IPS-20b (cell line): ENCODE results near the gene XKR7.

Source experiments
- H3K27ac ChIP-seq: one replicate; pipeline ENCODE4 v1.5.1; 2013; ENCODE audit warnings: low read length
- H3K27me3 ChIP-seq: 2 replicates; pipeline ENCODE4 v1.6.1; 2013; ENCODE audit warnings: mild to moderate bottlenecking, low read length, inconsistent platforms; ENCODE audit not compliant: insufficient read depth
- H3K36me3 ChIP-seq: 2 replicates; pipeline ENCODE4 v1.6.1; 2013; ENCODE audit warnings: low read depth, mild to moderate bottlenecking, inconsistent platforms, low read length, moderate library complexity; ENCODE audit not compliant: insufficient read depth
- H3K4me1 ChIP-seq: 2 replicates; pipeline ENCODE4 v1.6.1; 2013; ENCODE audit warnings: mild to moderate bottlenecking, control low read depth, inconsistent platforms, low read length, moderate library complexity; ENCODE audit not compliant: insufficient read depth
- H3K4me3 ChIP-seq: 2 replicates; pipeline ENCODE4 v1.5.1; 2013; ENCODE audit warnings: mild to moderate bottlenecking, low read length, inconsistent platforms
- H3K9ac ChIP-seq: 2 replicates; pipeline ENCODE4 v1.6.1; 2013; ENCODE audit warnings: low read depth, mild to moderate bottlenecking, inconsistent platforms, low read length, moderate library complexity
- H3K9me3 ChIP-seq: 2 replicates; pipeline ENCODE4 v1.6.1; 2013; ENCODE audit warnings: mild to moderate bottlenecking, low read depth, low read length, inconsistent platforms; ENCODE audit not compliant: insufficient read depth

The XKR7 gene

GRCh38 chr20:31963889-31964288, 4.1 kb upstream of the XKR7 start:
- no peaks in the 10 kb centered on the region for H3K9me3 ChIP-seq
- peaks cover 8% of the 10 kb centered on the region; the same call in 1 of the 2 replicates for H3K4me1 ChIP-seq
- H3K36me3 ChIP-seq, result no peaks in the 10 kb centered on the region
- H3K9ac ChIP-seq, result no peak overlapping the region
- no peak overlapping the region for H3K4me3 ChIP-seq
- H3K27ac ChIP-seq, result no peak overlapping the region
- peaks cover 29% of the 10 kb centered on the region for H3K27me3 ChIP-seq

GRCh38 chr20:31966991-31967655, 828 bp upstream of the XKR7 start:
- Histone ChIP-seq H3K4me1 (peaks cover 13% of the 10 kb centered on the region; the same call in 1 of the 2 replicates), H3K36me3 (no peaks in the 10 kb centered on the region), H3K27me3 (peaks cover 57% of the 10 kb centered on the region), H3K4me3 (peak overlapping the region; percentile 74), H3K9ac (peak overlapping the region; percentile 26; the same call in 1 of the 2 replicates), H3K9me3 (no peaks in the 10 kb centered on the region), H3K27ac (no peak overlapping the region)

DNA sequence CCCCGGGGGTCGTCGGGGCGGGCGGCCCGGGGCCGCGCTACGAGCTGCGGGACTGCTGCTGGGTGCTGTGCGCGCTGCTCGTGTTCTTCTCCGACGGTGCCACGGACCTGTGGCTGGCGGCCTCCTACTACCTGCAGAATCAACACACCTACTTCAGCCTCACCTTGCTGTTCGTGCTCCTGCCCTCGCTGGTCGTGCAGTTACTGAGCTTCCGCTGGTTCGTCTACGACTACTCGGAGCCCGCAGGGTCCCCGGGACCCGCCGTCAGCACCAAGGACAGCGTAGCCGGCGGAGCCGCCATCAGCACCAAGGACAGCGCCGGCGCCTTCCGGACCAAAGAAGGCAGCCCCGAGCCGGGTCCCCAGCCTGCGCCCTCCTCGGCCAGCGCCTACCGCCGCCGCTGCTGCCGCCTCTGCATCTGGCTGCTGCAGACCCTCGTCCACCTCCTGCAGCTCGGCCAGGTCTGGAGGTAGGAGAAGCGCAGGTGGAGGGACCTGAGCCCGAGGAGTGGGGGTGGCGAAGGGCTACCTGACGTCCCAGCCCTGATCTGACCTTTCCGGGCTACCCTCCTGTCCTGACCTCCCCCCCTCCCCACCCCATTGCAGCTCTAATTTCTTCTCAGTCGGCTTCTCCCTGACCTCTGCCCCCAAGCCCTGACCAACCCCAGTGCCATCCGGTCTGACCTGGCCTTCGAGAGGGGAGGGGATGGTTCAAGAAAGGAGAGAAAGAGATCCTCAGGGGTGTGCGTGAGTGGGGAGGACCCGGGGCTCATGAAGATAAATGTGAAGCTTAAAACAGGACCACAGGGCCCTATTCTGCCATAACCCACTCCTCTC, 558 bp downstream of the XKR7 start:
- no peak overlapping the region for H3K9ac ChIP-seq
- peak overlapping the region; percentile 64 for H3K4me3 ChIP-seq
- no peaks in the 10 kb centered on the region for H3K36me3 ChIP-seq
- H3K9me3 ChIP-seq, result no peaks in the 10 kb centered on the region
- H3K27ac ChIP-seq, result no peak overlapping the region
- H3K4me1 ChIP-seq, result peaks cover 13% of the 10 kb centered on the region; the same call in 1 of the 2 replicates
- peaks cover 60% of the 10 kb centered on the region for H3K27me3 ChIP-seq

- Histone ChIP-seq H3K27me3 (peaks cover 52% of the 10 kb centered on the region), H3K9ac (no peak overlapping the region), H3K36me3 (no peaks in the 10 kb centered on the region), H3K4me1 (peaks cover 22% of the 10 kb centered on the region), H3K27ac (no peak overlapping the region), H3K9me3 (no peaks in the 10 kb centered on the region), H3K4me3 (no peak overlapping the region)
These were observed 2.0 kb downstream of the XKR7 start for GRCh38 chr20:31969991-31970390.

DNA sequence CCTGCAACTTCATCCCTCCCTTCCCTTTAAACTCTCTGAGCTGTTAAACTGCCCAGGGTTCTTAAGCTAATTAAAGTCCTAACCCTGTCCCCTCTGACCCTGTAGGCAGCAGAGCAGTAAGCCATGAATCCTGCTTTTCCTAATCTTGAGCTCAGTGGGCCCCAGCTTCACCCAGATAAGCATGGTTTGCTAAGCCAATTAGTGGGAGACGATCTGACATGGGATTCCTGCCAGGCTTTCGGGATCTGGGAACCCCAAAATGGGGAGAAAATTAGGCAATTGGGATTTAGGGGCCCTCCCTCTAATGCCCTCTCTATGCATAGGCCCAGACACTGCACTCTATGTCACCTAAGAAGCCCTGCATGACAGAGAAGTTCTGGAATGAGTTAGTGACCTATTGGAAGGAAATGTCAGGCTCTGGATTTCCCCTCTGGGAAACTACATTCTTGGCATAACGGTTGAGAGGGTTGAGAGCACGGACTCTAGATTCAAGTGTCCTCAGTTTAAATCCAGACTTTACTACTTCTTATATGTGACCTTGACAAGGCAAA, 4.6 kb downstream of the XKR7 start:
- Histone ChIP-seq H3K4me1 (peaks cover 19% of the 10 kb centered on the region), H3K27ac (no peak overlapping the region)

DNA sequence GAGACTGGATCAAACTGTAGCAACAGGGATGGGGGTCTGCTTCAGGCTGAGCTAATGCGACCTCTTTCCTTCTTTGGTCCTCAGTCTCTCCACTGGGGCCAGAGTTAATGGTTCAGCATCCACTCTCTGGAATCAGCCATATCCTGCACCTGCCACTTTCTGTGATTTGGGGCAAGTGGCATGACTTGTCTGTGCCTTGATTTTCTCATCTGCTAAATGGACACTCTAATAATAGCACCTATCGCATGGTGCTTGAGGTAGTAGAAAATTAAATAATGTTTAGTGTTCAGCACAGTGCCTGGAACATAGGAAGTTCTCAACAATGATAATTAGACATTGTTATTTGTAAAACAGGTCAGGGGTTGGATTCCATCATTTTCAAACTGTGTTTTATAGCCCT, 6.3 kb downstream of the XKR7 start:
- H3K4me3 ChIP-seq, result peak overlapping the region; percentile 42; the same call in 1 of the 2 replicates
- peak overlapping the region; percentile 79 for H3K27ac ChIP-seq
- no peaks in the 10 kb centered on the region for H3K36me3 ChIP-seq
- H3K9ac ChIP-seq, result peak overlapping the region; percentile 62; the same call in 1 of the 2 replicates
- no peaks in the 10 kb centered on the region for H3K9me3 ChIP-seq
- peaks cover 30% of the 10 kb centered on the region for H3K27me3 ChIP-seq
- peaks cover 13% of the 10 kb centered on the region for H3K4me1 ChIP-seq

More for the DNA sequence above, 4.6 kb downstream of the XKR7 start:
- Histone ChIP-seq H3K36me3 (no peaks in the 10 kb centered on the region), H3K9ac (no peak overlapping the region), H3K9me3 (no peaks in the 10 kb centered on the region), H3K4me3 (no peak overlapping the region), H3K27me3 (peaks cover 38% of the 10 kb centered on the region)

DNA sequence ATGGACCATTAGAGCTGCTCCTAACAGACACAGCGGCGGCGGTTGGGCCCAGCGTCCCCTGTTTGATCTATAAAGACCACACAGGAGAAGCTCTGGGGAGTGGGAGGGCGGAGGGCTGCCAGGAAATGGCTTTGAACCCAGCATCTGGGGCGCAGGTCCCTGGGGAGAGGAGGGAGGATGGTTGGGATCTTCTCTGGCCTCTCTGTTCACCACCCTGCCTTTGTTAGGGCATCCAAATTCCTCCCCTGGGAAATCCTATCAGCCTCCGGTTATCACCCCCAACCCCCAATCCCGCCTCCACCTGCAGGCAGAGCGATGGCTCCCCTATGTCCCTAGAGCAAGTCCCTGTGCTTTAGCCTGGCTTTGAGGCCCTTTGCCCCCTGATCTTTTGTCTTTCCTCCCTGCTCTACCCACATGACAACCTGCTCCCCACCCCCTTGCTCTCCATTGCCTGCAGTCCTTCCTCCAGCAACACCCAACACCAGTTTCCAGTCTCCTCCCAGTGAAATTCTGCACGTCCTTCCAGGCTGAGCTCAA, 7.1 kb downstream of the XKR7 start:
- no peaks in the 10 kb centered on the region for H3K9me3 ChIP-seq
- peaks cover 13% of the 10 kb centered on the region for H3K4me1 ChIP-seq
- no peaks in the 10 kb centered on the region for H3K36me3 ChIP-seq
- H3K27me3 ChIP-seq, result peaks cover 23% of the 10 kb centered on the region
- peak overlapping the region; percentile 79 for H3K27ac ChIP-seq
- H3K4me3 ChIP-seq, result peak overlapping the region; percentile 42; the same call in 1 of the 2 replicates
- peak overlapping the region; percentile 62; the same call in 1 of the 2 replicates for H3K9ac ChIP-seq

GRCh38 chr20:31975874-31976273, 7.9 kb downstream of the XKR7 start:
- peaks cover 15% of the 10 kb centered on the region; the same call in 1 of the 2 replicates for H3K27me3 ChIP-seq
- no peaks in the 10 kb centered on the region for H3K36me3 ChIP-seq
- H3K4me1 ChIP-seq, result peaks cover 13% of the 10 kb centered on the region
- H3K9ac ChIP-seq, result no peak overlapping the region
- H3K4me3 ChIP-seq, result no peak overlapping the region
- no peaks in the 10 kb centered on the region for H3K9me3 ChIP-seq
- H3K27ac ChIP-seq, result no peak overlapping the region

DNA sequence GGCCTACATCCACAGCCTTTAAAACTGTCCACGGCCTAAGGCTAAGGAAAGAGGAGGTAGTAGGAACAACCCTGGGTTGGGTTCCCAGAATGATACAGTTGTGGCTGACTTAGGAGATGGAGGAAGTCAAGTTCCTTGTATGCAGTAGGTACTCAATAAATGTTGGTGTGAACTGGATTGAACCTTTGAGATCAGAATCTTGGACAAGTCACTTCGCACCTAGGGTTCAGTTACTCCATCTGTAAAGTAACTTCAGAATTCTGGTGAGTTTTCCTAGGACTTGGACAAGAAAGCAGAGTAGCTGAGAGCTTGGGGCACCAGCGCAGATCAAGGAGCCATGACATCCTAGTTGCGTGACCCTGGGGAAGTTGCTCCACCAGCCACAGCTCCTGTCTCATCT, 9.1 kb downstream of the XKR7 start:
- Histone ChIP-seq H3K27ac (no peak overlapping the region), H3K4me3 (no peak overlapping the region), H3K27me3 (peaks cover 6% of the 10 kb centered on the region; the same call in 1 of the 2 replicates), H3K4me1 (peaks cover 13% of the 10 kb centered on the region), H3K36me3 (no peaks in the 10 kb centered on the region), H3K9ac (no peak overlapping the region), H3K9me3 (no peaks in the 10 kb centered on the region)

GRCh38 chr20:31979713-31980426, 11.9 kb downstream of the XKR7 start:
- H3K9me3 ChIP-seq, result no peaks in the 10 kb centered on the region
- no peaks in the 10 kb centered on the region for H3K27me3 ChIP-seq
- no peaks in the 10 kb centered on the region for H3K36me3 ChIP-seq
- no peak overlapping the region for H3K4me3 ChIP-seq
- no peak overlapping the region for H3K9ac ChIP-seq
- H3K27ac ChIP-seq, result no peak overlapping the region
- H3K4me1 ChIP-seq, result peaks cover 5% of the 10 kb centered on the region; the same call in 1 of the 2 replicates

GRCh38 chr20:31981784-31982183, 13.8 kb downstream of the XKR7 start:
- no peaks in the 10 kb centered on the region for H3K9me3 ChIP-seq
- no peaks in the 10 kb centered on the region for H3K27me3 ChIP-seq
- no peak overlapping the region for H3K9ac ChIP-seq
- no peaks in the 10 kb centered on the region for H3K4me1 ChIP-seq
- no peaks in the 10 kb centered on the region for H3K36me3 ChIP-seq
- no peak overlapping the region for H3K27ac ChIP-seq
- H3K4me3 ChIP-seq, result no peak overlapping the region
